Left lobe of liver (tissue), 2 donors: ENCODE measurements around the gene LDLRAD4. TPM values are rescaled to one million over a fixed set of nuclear protein-coding genes. Genes with fewer than 3 reads are reported as not detected.

Experiments used
- ATAC-seq: fragments of 200-7000 bp; cut with Tn5 transposase; one replicate; pipeline ENCODE4 v1.9.1; 2020; ENCODE audit warnings: mild to moderate bottlenecking, moderate library complexity
- DNase-seq: peaks from one replicate; pipeline ENCODE4 v3.0.0-alpha.2; 2020; ENCODE audit warnings: low spot score
- total RNA-seq: library from RNA; stranded (reverse); gene quantifications from one replicate; pipeline ENCODE4 v1.2.1, GENCODE V29; 2021
- donor health status: DM: no; HTN: no; CAD: no; lungs with moderate emphysema.
- donor health status: DM: no; HTN: yes; CAD: no.

Gene LDLRAD4
- total RNA-seq, result 41.9 TPM

DNA sequence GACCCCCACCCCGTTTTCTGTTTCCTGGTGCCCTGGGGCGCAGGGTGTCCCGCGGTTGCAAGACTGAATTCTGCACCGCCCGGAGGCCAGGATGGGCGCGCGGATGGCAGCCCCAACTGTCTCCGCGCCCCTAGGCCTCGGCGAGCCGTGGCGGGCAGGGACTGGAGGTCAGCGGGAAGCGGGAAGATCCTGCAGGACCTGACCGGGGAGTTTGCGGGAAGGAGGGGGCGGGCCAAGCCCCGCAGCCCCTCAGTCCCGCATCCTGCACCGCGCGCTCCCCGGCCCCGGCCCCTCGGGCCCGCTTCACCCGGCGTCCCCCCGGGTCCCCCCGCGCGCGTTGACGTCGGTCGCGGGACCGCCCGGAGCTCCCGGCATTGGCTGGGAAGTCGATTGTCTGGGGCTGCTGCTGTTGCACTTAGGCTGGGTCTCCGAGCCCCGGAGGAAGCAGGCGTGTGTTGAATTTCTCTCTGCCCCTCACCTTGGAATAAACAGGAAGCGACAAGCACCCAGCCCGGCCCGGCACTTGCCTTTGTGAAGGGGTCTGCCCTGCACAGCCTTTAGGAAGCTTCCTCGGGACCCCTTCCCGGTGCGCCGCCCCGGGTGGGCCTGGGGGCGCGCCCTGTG lies at the start of gene LDLRAD4:
Gene LDLRAD4 (plus strand): TSS at position 393 of the 624 bp plus-strand sequence.
- DNase-seq (no peak), ATAC-seq (peak; percentile 10)

GRCh38 chr18:13173578-13174145 lies 44.9 kb upstream of the LDLRAD4 start:
- DNase-seq (no peak), ATAC-seq (no peak)

GRCh38 chr18:13175266-13175665 lies 43.3 kb upstream of the LDLRAD4 start:
- DNase-seq (no peak), ATAC-seq (peak; percentile 57)

DNA sequence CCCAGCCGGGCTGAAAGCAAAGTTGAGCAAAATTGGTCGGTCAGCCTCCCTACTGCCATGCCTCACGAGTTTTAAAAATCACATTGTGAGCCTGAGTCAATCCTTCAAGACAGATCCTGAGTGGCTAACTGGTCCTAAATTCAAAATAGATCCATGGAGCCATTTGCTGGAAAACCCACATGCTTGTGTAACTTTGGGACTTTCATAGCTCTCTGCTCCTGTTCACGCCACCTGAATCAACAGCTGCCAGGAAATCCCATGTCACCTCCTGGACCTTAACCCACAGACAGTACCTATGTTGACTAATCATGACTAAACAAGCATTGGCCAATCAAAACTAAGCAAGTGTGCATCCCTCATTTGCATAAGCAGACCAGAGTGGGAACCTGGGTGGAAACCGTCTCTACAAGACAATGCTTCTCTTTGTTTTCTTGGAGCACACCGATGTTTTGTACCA lies 42.8 kb upstream of the LDLRAD4 start:
- peak; percentile 86 for DNase-seq
- peak; percentile 73 for ATAC-seq

GRCh38 chr18:13176847-13177246 lies 41.7 kb upstream of the LDLRAD4 start:
- ATAC-seq, result peak; percentile 62
- no peak for DNase-seq

GRCh38 chr18:13178197-13178596 lies 40.4 kb upstream of the LDLRAD4 start:
- no peak for DNase-seq
- no peak for ATAC-seq

GRCh38 chr18:13178976-13179375 lies 39.6 kb upstream of the LDLRAD4 start:
- DNase-seq (no peak), ATAC-seq (no peak)

DNA sequence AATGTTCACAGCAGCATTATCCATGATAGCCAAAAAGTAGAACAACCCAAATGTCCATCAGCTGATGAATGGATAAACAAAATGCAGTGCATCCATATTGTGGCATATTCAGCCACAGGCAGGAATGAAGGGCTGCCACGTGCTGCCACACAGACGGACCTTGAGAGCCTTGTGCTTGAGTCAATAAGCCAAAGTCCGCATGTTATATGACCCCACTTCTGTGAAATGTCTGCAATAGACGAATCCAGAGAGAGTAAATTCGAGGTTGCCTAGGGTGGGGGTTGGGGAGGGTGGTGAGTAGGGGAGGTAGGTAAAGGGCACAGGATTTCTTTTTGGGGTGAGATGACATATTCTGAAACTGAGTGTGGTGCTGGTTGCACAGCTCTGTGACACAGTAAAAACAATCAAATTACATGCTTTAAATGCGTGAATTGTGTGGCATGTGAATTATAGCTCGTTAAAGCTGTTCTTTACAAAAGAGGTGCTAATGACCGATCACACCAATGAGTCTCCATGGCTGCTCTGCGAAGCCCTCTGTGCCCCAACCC lies 38.9 kb upstream of the LDLRAD4 start:
- ATAC-seq (peak; percentile 54), DNase-seq (peak; percentile 81)

- ATAC-seq, result no peak
- DNase-seq, result no peak
Observed at GRCh38 chr18:13180614-13181375, 37.8 kb upstream of the LDLRAD4 start.

- ATAC-seq (no peak), DNase-seq (no peak)
Observed at GRCh38 chr18:13181765-13182164, 36.8 kb upstream of the LDLRAD4 start.

- no peak for DNase-seq
- no peak for ATAC-seq
Observed at GRCh38 chr18:13183359-13183758, 35.2 kb upstream of the LDLRAD4 start.

DNA sequence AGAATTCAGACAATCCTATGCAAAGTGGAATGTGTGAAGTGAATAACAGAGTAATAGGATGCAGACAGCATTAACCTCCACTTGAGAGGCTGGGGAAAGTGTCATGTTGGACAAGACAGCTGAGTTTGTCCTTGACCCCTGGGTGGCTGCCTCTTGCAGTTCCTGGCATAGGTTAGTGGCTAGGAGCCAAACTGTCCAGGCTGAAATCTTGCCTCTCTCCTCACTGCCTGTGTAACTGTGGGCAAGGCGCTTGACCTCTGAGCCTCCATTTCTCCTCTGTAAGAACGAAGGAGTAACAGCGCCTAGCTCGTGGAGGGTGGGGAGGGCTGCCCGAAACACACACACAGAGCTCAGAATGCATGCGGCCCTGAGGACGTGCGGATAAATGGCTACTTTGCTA lies 34.8 kb upstream of the LDLRAD4 start:
- DNase-seq, result peak; percentile 72
- ATAC-seq, result peak; percentile 48

DNA sequence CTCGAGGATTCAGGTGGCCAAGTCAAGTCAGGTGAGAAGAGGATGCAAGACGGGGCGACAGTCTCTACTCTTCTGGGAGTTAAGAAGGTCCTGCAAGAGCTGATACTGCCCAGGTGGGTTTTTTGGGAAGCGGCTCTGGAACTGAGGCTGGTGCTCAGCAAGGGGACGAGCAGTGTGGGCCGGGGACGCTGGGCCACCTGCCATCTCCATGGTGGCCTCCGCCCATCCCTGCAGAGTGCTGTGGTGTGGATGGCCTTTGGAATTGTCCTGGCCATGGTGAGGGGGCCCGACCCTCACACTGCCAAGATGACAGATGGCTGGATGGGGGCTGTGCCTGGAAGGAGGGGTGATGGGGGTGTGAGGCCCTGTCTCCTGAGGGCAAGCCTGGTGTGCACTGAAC lies 34.2 kb upstream of the LDLRAD4 start:
- DNase-seq (no peak), ATAC-seq (no peak)

- peak; percentile 74 for DNase-seq
Observed at GRCh38 chr18:13185675-13186198, 32.8 kb upstream of the LDLRAD4 start.

GRCh38 chr18:13186687-13187086 lies 31.9 kb upstream of the LDLRAD4 start:
- ATAC-seq (peak; percentile 51), DNase-seq (peak; percentile 45)

More at GRCh38 chr18:13185675-13186198, 32.8 kb upstream of the LDLRAD4 start:
- ATAC-seq, result peak; percentile 83

DNA sequence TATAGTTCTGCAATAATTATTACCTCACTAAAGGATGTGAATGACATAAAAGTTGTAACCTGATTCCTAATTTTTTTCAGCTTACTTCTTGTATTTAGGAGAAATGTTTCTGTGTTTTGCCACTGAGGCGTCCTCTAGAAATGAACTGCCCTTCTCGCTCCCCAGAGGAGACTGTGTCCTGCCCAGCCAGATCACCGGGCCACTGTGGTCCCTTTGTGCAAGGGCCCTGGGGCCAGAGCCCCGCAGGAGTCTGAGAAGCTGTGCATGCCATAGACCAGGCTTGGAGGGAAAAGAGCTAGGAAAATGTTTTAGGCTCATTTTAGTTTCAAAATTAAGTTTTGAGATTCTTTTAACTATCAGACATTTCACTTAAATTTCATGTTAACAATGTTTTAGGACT lies 31.1 kb upstream of the LDLRAD4 start:
- ATAC-seq (no peak), DNase-seq (no peak)

GRCh38 chr18:13191031-13191430 lies 27.5 kb upstream of the LDLRAD4 start:
- ATAC-seq, result no peak

DNA sequence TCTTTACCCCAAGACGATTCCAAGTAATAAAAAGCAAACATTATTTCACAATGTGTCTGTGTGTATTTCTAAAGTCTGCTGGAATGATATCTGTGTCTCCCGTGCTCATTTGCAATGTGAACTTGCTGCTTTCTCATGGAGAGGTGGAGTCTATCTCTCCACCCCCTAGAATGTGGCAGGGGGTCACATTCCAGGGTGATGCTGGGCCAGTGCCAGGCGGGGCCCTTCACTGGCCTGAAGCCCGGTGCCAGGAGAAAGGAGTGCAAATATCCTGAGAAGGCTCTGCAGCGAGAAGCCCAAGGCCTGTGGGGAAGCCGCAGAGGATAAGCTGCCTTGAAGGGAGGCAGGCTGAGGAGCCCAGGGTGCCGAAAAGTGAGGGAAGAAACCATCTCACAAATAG lies 26.8 kb upstream of the LDLRAD4 start:
- ATAC-seq (peak; percentile 34), DNase-seq (no peak)

More at GRCh38 chr18:13191031-13191430, 27.5 kb upstream of the LDLRAD4 start:
- no peak for DNase-seq

DNA sequence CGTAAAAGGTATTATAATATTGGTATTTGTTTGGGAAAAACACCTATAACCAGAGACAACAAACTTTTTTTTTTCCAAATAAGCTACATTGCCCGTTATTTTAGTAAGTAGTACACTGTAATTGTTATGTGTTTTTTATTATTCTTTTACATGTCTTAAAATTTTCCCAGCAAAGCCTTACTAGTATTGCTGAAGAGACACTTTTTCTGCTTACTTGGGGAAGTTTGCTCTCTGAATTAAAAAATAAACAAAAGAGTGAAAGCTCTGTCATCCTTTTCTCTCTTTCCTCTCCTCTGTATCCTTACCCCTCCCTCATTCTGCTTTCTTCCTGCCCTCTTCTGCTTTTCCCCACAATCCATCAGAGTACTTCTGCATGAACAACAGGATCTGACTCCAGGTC lies 25.6 kb upstream of the LDLRAD4 start:
- ATAC-seq (no peak), DNase-seq (no peak)

- no peak for DNase-seq
- no peak for ATAC-seq
Observed at GRCh38 chr18:13194239-13194638, 24.3 kb upstream of the LDLRAD4 start.

GRCh38 chr18:13198701-13199100 lies 19.9 kb upstream of the LDLRAD4 start:
- DNase-seq (no peak), ATAC-seq (no peak)
